NCI-H748 (cell line): ENCODE results near the gene TSPAN9.

Source experiments
- DNase-seq: peaks from one replicate; lab custom pipeline; 2025; ENCODE audit not compliant: unreplicated experiment; lab: John Stamatoyannopoulos, UW

The TSPAN9 gene

DNA sequence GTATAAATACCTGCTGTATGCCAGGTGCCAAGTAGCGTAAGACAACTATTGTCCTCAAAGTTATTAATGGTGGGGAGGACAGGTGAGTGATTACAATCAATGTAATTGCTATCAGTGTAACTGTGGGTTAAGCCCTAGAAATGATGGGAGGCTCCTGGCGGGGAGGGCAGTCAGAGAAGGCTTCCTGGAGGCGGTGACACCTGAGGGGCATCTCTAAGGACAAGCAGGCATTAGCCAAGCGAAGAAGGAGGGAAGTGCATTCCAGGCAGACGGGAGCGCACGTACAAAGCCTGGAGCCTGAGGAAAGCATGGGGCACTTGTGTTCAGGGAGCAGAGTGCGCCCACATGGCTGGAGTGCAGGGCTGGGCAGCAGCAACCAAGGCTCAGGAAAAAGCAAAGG is 230.9 kb downstream of the TSPAN9 start:
- peak; percentile 10 for DNase-seq

DNA sequence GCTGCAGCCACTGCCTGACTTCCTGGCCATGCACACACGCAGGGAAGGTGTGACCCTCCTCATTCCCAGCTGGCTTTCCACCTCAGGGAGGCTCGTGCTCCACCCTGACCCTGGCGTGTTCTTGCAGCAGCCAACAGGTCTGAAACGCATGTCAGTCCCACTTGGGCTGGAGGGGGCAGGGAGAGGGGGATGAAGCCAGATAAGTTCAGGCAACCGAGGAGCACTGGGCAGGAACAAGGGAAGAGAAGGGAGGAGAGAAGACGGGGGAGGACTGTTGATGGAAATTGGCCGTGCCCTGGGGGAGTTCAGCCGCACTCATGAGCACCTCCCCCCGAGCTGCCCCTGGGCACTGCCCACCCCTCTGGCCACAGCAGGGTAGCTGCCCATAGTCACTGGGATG is 231.4 kb downstream of the TSPAN9 start:
- no peak for DNase-seq

DNA sequence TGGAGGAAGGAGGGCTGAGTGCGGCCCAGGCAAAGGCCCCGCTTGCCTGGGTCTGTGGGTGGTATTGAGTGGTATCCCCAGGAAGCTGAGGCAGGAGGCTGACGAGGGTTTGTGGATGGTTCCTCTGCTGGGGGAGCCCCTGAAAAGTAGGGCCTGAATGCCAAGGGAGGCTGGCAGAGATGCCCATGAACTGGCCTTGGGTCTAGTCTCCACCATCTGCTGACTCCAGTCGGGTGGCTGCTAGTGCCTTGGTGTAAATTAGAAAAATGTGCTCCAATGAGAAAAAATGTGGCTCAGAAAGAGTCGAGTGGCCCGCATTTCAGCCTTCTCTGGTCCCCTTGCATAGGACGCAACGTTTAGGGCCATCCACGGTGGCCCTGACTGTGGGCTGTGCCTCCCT is 232.6 kb downstream of the TSPAN9 start:
- no peak for DNase-seq

DNA sequence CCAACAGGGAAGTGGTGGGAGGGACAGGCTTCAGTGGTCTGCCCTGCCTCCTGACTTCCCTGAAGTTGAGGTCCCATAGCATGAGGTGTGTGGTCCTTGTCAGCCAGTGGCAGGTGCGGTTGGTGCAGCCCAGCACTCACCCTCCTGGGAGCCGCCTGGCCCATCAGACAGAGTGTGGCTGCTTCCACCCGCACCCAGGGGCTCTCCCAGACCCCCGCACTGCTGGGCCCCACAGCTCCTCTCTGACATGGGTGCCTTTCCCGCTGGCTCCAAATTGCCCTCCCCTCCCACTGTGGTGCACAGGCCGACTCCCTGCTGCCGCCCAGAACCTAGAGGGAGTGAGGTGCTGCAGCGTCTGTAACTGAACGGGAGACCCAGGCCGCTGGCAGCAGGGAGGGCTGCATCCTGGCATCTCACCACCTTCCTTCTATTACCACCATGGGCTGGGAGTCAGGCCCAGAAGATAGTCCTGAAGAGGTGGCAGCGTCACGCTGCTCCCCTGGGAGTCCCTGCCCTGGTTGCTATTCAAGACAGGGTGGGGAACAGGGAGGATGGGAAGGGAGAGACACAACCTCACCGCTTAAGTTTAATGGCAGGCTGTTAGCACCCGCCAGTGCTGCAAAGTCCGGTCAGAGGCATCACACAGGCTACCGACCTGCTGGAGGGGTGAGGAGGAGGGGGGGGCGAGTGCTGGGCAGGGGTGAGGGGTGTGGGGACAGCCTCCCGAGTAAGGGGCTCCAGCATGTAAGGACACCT is 233.3 kb downstream of the TSPAN9 start:
- DNase-seq: no peak

DNA sequence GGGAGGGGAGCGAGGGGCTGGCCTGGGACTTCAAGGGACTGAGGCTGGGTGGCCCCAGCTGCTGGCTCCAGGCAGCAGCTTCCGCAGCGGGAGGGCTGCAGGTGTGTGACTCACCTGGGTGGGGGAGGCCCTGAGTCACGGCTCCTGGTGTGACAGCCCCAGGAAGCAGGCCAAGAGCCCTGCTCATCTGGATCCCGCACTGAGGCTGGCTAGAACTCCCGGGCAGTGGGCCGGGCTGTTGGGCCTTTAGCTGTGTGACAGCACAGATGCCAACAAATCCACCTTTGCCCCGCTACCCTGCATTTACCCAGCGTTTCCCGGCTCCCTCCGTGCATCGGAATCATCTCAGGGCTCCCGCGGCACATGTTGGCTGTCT is 233.8 kb downstream of the TSPAN9 start:
- DNase-seq: no peak

DNA sequence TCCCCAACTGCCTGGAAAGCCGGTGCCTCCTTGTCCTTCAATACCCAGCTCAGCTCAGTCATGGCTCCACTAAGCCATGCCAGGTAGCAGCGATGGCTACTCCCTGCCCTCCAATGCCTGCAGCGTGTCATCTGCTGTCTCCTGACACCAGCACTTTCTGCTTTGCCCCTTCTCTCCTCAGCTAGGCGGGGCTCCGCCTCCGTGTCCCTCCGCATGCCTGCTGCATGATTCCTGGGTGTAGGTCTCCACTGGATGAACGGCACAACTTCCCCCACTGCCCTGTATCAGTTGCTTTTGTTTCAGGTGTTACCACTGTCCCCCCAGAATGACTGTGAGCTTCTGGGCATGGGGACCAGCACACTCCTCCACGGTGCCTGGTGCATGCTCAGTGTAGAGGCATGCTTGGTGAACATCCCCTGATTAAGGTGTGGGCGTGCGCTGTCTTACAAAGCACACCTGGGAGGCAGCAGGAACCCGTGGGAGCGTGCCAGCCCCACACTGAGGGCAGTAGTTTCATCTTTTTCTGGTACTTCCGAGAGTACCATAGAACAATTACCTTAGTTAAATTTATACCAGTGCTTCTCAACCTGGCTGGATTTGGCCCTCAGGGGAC is 234.4 kb downstream of the TSPAN9 start:
- DNase-seq: no peak

DNA sequence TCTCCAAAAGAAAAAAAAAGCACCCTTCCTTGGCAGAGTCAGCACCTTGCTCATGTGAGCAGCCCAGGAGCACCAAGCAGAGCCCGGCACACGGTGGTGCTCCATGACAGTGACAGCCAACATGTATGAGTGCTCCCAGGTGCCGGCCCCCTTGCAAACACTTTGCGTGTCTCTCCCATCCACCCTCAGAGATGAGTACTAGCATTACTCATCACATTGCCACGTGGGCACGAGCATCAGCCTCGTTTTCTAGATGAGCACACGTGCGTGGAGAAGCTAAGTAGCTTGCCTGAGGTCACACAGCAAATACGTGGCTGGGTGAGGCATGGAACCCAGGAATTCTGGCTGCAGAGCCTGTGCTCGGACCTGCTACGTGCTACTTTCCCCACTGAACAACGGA is 235.9 kb downstream of the TSPAN9 start:
- no peak for DNase-seq

DNA sequence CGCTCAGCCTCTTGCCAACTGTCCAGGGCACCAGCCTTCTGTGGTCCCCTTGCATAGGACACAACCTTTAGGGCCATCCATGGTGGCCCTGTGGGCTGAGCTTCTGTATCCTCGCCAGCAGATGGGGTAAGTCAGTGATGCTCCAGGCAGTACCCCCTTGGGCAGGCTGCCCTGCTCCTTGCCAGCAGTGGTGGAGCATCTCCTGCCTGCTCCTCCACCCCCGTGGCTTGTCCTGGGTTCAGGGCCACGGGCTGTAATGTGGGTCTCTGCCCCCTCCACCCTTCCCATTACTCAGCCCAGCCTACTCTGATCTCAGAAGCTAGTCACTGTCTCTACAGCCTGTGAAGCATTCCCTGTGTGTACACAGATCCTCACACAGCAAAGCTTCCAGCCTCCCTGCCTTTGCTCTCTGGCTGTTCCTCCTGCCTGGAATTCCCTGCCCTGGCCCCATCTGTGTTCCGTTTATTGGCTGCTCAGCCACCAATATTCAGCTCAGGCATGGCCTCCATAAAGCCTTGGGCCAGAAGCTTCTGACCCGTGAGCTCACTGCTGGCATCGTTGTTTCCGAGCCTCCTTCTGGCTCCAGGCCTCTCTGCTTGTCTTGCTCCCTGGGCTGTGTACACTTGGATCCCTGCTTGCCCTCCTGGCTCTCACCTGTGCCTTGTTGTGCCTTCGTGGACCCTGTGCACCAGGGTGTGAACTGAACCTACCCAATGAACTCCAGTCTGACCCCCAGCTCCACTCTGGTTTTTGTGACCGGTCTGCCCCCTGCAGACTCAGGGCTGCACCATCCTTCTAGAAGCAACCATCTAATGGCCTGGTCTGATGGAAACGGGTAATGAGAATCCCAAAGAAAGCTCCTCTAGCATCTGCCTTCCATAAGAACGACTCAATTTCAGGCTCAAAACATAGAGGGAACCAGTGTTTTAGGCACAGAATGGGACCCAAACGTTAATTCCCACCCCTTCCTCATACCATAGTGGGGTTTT is 236.8 kb downstream of the TSPAN9 start:
- DNase-seq: peak; percentile 74

DNA sequence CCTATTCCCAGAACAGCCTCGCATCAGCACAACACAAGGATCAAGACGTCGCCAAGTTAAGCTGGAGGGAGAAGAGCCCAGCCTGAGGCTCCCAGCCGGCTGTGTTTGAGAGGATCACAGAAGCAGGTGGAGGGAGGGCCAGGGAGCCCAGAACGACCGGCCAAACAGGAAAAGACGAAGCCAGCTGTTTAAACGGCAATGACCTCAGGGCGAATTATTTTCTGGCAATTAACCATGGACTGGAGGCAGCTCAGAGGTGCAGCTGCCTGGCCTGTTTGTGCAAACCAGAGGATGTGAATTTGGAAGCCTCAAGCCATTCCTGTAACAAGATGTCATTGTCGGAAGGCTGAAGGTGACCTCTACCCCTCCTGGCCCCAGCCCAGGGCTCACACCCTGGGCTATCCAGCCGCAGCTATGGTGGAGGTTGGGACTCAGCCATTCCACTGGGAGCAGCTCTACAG is 238.1 kb downstream of the TSPAN9 start:
- peak; percentile 96 for DNase-seq

DNA sequence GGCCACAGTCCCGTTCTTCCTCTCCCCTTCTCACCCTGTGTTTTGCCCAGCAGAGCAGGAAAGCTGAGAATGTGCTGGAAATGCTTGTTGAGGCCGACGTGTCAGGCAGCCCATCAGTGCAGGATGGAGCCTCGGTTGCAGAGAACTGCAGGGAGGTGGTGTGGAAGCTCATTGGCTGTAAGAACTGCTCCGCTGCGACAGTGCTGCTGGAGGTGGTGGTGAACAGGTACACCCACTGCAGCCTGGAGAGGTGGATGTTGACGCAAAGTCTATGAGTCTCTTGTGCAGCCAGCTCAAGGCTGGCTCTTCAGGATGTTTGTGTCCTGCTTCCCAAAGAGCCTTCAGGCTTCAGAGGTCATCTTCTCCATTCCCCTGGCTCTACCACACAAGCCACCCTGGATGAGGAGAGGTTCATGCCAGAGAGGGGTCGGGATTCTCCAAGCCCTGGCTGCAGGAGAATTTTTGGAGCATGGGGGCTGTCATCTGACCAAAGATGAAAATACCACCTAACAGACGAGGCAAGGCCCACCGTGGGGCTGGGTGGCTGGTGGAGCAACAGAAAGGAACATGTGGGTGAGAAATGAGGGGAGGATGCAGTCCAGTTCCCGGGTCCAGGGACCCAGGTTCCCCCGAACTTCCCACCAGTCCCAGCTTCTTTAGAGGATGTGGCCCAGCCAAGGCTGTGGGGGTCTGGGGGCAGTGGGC is 239.7 kb downstream of the TSPAN9 start:
- DNase-seq: no peak

DNA sequence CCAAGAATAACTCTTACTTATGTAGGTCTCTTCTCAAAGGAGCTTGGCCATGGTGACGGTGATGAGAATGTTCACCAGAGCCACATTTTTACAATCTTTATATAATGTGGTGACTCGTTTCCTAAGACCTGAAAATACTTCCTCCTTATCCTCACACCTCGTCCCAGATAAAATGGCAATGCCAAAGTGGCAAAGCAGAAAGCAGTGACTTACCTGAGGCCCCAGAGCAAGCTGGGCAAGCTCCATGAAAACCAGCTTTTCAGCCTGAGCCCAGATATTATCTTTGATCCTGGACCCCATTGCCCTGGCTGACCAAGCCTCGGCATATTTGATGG is 240.3 kb downstream of the TSPAN9 start:
- no peak for DNase-seq

DNA sequence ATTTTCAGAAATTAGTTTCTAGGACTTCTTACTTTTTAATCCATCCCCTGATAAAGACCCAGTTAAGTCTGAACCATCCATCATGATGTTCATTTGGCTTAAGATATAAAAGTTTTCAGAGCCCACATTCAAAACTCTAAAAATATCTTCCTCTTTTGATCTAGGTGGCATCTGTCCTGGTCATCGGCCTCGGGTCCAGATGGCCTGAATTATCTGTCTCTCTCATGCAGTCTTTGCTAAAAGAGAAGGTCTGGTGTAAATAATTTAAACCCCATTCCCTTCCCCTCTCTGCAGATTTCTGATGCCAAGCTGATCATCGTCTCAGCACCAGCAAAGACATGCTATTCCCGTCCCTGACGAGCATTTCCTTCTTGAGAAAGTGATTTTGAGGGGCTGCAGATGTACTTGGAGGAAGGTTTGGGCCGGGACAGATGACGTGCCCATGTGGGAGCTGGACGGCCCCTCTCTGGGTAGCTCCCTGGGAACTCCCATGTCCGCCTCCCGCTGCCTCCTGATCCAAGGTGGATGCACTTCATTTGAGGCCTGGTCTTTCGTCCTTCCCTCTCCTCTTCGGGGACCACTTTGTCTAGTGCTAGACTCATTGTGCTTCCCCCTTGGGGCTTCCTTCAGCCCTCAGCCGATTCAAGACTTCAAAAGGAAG is 240.8 kb downstream of the TSPAN9 start:
- DNase-seq: no peak

DNA sequence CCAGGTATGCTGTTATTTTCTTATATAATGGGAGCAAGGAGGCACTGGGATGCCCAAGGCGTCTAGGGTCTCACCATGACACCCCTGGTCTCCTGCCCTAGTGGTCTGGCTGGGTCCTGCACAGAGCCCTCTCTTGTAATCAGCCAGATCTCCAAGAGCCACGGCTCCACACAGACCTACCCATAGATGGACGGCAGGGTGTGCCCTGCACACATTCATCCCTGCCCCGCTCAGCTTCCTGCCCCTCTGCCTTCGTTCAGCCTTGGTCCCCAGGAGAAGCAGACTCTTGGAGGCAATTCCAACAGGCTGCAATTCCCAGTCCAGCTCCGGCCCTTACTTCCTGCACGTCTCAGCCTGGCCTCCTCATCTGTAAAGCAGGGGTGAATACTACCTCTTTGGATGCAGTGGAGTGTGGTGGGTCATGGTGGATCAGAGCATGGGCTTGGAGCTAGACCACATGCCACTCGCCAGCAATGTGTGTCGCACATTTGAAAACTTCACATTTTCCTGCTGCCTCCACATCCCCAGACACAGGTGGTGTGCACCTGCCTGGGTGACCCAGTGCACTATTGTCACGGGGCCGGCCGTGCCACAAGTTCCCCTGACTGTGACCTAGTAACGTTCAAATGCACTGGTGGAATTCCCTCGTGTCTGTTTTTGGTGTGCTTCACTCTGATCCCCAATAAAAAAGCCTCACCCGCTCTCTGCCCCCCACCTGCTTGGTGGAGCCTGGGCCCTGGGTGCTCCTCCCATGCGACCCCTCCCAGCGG is 242.7 kb downstream of the TSPAN9 start:
- no peak for DNase-seq

DNA sequence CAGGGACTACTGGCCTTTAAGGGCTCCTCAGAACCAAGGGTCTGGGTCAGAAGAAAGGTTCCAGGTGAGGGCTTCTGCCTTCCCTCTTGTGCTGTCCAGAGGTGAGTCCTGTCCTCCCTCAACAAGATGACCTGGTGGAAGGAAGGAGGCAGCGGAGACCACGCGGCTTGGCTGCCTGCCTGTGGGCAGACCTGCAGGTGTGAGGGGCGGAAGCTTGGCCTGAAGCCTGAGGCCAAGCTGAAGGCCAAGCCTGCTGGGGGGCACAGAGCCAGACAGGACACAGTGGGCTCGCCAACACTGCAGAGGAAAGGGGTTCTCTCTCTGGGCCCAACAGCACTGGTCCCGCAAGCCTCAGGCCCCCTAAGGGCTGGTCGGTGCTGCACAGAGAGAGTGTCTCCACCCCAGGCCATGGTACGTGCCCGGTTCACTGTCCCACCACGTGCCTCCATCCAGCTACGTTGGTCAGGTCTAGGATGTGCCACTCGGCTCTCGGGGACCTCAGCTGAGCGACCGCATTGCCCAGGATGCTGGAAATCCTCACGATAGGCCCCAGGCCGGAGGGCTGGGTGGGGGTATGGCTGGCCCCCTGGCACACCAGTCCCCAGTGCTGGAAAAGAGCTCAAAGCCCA is 243.8 kb downstream of the TSPAN9 start:
- no peak for DNase-seq

DNA sequence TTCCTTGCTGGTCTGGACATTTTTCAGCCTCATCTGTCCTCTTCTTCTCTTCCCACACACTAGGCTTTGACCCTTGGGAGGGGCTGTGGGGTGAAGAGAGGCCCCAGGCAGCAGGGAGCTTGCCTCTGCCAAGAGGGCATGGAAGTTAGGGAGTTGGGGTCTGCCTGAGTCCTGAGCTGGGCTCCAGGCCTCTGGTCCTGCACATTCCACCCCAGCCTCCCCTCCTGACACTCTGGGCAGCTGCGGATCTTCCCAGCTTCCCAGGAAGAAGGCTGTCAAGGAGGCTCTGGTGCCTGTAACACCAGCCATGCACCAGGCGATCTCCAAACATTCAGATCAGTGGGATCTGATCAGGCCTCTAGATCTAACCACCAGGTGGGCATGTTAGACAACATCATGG is 244.7 kb downstream of the TSPAN9 start:
- DNase-seq: no peak

DNA sequence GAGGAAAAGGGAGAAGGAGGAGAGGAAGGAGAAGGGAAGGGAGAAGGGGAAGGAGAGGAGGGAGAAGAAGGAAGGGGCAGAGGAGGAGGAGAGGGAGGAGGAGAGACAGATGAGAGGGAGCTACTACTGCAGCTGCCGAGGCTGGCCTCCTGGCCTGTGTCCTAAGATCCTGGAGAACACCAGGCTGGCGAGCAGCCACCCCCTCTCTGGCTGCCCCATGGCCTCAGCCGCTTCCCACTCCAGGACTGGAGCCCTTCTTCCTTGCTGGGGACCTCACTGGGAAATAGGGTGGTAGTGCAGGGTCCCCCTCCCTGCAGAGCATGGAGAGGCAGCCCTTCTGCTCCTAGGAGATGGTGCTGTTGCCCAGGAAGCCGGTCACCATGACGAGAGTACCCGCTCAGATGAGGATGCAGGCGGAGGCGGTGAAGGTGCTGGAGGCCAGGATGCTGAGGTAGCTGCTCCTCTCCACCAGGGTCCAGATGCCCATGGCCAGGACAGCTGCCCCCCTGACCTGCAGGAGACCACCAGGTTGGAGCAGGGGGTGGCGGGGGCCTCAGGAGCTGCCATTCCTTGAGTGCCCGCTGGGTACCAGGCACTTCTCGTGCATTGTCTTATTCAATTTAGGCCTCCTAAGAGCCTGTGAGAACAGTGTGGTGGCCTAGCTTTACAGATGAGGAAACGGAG is 246.0 kb downstream of the TSPAN9 start:
- no peak for DNase-seq

DNA sequence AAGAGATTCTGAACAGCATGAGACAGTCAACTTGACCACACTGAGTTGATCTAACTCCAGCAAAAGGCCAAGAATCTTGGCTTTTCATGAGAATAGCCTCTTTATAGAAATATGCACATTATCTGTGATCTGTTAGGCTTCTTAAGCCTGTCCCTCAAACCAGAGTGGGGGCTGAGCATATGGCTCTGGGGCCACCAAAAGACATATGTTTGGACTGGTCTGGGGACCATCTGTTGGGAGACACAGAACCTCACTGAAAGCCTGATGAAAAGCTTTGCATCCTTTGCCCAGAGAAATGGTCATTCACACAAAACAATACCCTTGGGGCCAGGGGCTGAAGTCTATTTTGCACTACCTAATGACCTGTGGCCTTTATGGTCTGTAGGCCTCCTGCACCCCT is 248.6 kb downstream of the TSPAN9 start:
- no peak for DNase-seq

DNA sequence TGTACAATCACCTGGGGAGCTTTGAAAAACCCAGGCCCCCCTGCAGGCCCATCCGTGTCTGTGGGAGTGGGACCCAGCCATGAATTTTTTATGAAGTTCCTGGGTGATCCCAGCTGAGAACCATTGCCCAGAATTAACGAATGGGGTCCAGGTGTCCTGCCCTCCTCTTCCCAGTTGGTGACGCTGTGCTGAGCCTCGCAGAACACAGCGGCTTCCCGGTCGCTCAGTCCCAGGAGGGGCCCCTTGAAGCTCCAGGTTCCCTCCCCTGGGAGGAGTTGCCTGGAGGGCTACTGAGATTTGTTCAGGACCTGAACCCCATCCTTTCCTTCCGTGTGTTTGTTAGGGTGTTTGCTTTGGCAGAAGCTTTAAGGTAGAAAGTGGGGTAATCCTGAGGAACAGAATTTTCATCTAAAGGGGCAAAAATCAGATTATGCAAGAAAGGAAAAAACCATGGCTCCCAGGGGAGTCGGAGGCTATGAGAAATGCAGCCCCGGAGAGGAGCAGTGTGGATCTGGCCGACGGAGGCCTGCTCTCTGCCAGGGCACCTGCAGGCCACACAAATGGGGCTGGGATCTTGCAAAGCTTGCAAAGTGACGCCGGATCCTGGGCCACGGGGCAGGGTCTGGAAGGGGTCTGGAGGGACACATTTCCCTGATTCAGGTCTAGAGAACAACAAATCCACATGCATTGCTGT is 249.1 kb downstream of the TSPAN9 start:
- DNase-seq: no peak
